Stimulated activated CD4-positive, alpha-beta T cell treated with anti-CD3 and anti-CD28 coated beads, Interleukin-1b, Interleukin-23, amount 100 ng/mL, for 1 hour (primary cell): Measurements from ENCODE around the gene MAL.

ENCODE experiments used
- DNase-seq, 2 donors: peaks; one replicate each; pipeline ENCODE4 v3.0.0-alpha.2; 2020; ENCODE audit warnings: low read depth in 2 of 2

Gene MAL

GRCh38 chr2:95016616-95017015 is 8.9 kb upstream of the MAL start:
- no peak for DNase-seq

DNA sequence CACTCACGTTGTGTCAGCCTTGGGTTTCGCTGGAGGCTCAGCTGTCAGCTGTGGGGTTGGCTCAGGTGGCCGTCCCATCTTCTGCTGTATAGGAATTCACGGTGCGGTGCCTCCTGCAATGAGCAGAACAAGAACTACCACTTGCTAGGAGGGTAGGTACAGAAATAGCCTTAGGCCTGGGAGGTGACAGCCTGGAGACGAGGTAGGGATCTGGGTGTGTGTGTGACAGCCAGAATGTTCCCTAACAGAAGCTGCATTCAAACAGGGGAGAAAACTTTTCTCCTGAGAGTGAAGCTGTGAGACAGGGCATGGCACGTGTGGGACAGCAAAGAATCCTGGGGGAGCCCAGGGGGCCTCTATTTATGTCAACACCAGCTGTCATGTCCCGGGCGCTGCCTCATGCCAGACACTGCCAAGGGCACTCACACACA is 8.4 kb upstream of the MAL start:
- DNase-seq: no peak

GRCh38 chr2:95017836-95018235 is 7.7 kb upstream of the MAL start:
- DNase-seq: no peak

- DNase-seq: no peak
Observed at GRCh38 chr2:95018301-95018700, 7.2 kb upstream of the MAL start.

DNA sequence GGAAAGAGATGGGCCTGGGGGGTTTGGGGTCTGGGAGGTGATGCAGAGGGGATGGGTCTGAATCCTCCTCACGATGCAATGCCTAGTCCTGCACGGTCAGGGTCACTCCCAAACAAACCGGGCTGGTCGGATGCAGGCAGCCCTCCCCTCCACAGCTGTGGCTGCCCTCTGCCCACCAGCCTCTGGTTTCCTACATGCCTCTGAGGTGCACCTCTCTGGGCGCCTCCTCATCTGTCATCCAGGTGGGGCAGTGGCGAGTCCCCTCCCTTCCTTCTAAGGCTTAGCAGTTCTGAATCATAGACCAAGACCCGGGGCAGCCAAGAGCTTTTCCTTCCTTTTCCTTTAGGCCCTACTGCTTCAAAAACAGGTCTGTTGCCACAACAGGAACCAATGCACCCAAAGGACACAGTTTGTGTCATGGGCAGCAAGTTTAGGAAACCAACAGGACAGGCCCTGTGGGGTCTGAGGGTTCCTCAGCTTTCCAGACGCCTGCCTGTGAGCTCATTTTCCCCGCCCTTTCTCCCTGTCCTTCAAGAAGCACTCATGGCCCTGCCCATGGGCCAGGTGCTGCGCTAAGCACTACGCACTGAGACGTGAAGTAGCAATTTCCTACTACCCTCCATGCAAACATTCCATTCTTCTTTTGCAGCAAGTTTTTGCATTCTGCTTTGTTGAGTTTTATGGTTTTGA is 6.5 kb upstream of the MAL start:
- DNase-seq: no peak

- DNase-seq: no peak
Observed at GRCh38 chr2:95019572-95019971, 5.9 kb upstream of the MAL start.

DNA sequence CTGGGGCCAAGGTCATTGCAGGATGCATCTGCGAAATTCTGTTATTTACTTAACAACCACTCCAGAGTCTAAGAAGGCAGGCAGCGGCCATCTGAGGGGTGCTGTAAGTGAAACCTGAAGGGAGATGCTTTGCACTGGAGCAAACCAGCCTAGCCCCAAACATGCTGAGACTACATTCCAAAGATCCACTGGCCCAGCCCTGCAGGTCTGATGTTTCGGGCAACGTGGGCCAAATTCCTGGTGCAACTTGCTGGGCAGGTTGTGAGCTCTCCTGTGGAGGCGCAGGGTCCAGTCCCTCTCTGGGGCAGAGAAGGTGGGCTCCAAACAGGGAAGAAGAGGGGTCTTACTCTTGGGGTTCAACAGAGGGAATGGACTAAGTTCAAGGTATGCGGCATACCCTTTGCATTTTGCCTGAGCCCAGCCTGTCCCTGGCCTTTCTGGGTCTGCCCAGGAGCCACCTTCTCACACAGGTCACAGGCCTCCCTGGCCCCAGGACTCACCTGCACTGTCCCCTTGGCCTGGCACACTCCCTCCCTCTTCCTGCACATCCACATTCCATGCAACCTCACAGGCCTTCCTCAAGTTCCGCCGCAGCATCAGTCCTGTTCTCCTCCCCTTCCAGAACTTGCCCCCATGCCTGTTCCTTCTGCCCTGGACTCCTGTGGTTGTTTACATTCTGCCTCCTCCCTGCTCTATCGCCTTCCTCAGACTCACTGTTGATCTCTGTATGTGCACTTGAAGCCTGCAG is 5.1 kb upstream of the MAL start:
- DNase-seq: no peak

DNA sequence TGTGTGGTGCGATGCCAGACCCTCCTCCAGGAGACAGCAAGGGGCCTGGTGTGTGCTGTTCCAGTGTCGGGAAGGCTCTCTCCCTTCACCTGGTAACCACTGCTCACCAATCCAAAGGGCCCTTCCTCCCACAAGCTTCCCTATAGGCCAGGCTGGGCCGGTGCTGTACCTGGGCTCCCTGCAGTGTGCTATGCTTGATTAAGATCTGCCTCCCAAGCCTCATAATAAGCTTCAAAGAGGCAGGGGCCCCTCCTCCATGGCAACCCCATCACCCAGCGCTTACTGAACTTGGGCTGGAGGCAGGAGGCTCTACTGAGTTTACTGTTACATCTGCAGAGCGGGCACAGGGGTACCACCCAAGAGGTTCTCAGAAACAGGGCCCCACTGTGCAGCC is 4.5 kb upstream of the MAL start:
- DNase-seq: no peak

GRCh38 chr2:95021847-95022246 is 3.7 kb upstream of the MAL start:
- no peak for DNase-seq

- peak; percentile 50 to 82 for DNase-seq
Observed at GRCh38 chr2:95022309-95023221, 2.9 kb upstream of the MAL start.

DNA sequence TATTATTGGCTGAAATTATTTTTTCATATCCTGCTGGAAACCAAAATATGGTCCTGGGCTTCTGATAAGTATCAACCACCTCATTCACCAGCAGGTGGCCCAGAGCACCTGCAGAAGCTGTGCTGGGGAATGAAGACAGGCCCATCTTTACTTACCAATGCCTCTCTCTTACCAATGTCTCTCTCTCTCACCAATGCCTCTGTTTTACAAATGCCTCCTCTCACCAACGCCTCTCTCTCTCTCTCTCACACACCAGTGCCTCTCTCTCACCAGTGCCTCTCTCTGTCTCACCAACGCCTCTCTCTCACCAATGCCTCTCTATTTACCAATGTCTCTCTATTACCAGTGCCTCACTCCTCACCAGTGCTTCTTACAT is 2.3 kb upstream of the MAL start:
- DNase-seq: peak in 1 of 2 donors; percentile 27

GRCh38 chr2:95024371-95024770 is 1.1 kb upstream of the MAL start:
- DNase-seq: no peak

- DNase-seq: no peak
Observed at GRCh38 chr2:95024960-95025405, 525 bp upstream of the MAL start.

- no peak for DNase-seq
Observed at GRCh38 chr2:95026471-95027368, 1.2 kb downstream of the MAL start.

GRCh38 chr2:95027369-95027720 is 1.8 kb downstream of the MAL start:
- no peak for DNase-seq

DNA sequence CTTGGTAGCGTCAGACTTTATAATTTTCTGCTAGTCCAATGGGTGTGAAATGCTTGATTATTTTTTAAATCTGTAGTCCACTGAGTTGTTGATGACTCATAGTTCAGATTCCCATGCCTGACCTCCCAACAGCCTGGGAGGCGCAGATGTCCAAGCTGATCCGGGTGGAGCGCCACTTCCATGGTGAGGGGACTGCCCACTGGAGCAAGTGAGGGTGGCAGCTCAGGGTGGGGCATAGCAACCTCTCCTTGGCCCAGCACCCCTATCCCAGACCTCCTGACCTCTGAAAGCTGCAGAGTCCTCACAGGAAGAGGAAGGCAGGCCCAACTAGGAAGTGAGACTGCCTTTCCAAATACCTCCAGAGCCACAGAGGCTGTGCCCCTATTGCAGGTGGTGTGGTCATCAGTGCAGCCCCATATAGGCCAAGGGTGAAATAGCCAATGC is 4.4 kb downstream of the MAL start:
- DNase-seq: no peak

- no peak for DNase-seq
Observed at GRCh38 chr2:95030496-95030895, 5.0 kb downstream of the MAL start.

- DNase-seq: no peak
Observed at GRCh38 chr2:95031076-95031725, 5.7 kb downstream of the MAL start.

DNA sequence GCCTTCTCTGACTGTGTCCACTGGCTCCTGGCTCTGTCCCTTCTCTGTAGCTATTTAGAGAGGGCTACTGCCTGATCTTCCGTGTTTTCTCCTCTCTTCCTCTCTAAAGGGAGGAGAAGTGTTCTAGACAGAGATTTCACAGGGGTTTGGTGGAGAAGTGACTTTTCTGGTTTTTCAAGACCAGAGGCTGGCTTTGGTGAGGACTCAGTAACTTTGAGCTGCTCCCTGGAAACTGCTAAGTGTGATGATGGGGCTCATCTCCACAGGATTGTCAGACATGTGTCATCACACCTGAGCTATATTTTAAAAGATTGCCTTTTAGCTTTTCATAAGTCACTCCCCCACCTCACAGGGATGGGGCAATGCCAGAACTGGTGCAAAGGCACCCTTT is 6.2 kb downstream of the MAL start:
- no peak for DNase-seq

DNA sequence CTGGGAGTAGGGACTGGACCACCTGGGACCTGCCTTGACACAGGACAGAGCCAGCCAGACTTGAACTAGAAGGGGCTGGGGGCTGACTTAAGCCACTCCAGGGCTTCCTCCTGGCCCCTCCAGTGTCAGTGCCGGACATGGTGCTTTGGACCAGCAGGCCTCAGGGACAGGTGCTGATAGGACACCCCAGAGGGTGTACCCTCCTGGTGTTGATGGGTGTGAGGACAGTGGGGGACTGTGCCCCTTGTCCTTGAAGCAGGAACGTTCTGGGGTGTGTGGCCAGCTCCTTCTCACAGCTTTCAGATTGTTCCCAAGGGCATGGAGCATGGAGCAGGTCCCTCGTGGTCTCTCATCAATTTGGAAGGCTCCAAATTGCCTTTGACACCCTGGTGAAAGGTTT is 6.8 kb downstream of the MAL start:
- no peak for DNase-seq
